ENCODE results near the gene DPP6.

The DPP6 gene

DNA sequence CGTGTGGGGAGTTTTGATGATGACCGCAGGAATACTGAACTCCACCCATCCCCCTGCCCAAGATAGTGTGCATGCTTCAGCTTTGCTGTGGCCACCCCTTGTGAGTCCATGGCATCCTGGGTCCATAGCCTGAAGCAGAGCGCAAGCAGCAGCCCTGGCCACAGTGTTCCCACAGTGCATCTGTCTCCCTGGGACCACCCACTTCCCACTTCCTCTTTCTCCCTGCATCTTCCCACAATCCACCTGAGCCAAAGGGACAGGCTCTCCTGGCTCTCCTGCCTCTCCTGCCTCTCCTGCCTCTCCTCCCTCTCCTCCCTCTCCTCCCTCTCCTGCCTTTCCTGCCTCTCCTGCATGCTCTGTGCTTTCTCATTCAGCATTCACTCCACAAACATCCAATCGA lies 800.0 kb downstream of the DPP6 start:
- no peak for DNase-seq

DNA sequence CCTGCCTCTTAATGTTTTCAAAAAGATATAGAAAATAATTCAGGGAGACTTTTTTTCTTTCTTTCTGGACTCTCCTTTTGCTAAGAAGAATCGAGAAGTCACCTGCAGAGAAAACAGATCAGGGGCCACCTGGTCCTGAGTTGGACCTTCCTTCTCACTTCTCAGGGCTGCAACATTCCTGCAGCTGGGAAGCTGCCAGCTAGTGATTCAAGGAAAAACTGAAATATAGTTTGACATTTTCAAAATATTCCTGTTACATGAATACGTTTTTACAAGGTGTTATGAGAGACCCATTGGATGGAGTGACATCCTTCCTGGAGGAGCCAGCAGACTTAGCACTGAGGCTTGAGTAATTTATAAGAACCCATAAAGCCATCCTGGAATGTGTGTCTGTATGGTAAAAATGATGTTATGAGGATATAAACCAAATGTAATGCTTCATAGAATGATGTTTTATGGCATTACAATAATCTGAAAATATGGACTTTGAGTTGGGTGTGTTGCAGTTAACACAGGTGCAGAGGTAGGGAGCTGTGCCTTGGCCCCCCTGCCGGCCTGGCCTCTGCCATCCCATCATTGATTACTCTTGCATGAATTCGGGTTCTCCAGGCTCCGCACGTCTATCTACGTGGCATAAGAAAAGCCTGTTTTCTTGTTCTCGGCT lies 801.0 kb downstream of the DPP6 start:
- no peak for DNase-seq

DNA sequence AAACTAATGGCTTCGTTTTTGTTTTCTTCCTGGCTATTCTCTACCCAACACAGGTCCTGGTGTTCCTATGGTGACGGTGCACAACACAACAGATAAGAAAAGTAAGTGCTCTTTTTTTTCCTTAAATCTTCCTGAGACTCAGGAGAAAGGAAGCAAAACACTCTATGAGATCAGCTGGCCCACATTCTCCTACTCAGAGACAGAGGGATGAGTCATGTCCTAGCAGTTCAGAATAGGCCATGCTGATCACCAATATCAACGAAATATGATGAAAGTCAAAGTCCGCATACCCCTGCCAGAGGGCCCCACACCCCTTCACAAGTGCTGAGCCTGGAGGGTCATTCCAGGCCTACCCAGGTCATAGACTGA lies 801.5 kb downstream of the DPP6 start:
- no peak for DNase-seq

DNA sequence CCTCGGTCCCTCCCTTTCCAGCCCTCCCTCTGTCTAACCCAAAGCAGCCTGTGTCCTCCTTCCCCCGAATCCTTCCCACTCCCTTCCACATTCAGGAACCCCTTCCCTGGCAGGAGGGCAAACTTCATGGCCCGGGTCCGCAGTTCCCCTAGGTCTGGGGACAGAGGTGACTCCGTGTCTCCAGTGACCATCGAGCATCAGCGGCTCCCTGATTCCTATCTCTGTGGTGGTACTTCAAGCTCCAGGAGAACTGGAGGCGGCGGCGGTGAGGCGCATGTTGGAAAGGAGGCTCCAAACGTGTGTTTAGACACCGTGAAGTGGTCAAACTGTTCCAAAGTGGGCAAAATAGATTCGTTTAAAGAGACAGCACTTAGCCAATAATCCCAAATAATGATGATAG lies 802.6 kb downstream of the DPP6 start:
- DNase-seq = no peak

DNA sequence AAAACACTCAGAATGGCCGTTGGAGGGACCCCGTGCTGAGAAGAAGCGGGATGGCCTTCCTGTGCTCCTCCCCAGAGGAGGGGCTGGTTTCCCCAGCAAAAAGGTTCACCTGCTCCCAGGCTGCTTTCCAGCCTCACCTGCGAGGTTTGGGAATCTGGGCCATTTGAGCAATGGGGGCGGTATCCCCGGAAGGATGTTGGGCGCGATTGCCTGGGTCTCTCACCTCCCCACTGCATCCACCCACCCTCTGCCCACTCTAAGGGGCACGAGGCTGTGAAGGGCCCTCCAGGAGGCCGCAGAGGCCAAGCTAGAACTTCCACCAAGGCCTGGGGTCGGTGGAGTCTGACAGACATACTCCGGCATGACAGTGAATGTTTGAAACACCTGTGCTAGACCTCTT lies 803.2 kb downstream of the DPP6 start:
- DNase-seq = no peak

DNA sequence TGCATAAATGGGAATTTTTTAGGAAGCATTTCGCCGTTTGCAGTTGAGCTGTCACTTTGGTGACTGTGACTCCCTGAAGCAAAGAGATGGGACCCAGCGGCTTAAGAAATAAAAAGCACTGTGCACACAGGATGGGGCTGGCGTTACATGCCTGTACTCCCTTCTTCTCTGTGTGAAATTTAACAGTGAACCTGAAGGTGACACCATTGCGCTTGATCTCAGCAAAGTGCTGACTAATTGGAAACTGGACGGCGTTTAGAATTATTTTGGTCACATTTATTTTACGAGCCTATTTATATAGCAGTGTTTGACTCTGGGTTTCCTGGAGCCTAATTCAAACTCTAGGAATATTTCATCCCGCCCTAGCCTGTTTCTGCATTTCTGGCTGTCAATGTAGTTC lies 804.5 kb downstream of the DPP6 start:
- DNase-seq = no peak

DNA sequence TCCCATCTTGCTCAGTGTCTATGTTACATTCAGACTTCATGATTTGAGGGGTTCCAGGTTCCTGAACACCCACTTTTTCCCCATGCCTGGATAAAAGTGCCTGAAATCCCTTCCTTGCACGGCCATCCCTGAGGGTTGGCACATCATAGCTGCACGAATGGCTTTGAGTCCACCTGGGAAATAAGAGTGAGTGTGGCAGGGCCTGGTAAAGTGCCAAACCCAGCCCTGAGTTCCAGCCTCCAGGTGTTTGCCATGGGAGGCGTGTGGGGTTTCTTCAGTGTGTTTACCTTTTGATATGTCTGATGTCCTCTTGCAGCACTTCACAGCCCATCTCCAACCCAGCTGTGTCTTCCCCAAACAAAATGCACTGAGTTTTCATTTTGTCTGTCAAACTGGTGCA lies 805.0 kb downstream of the DPP6 start:
- DNase-seq = no peak

DNA sequence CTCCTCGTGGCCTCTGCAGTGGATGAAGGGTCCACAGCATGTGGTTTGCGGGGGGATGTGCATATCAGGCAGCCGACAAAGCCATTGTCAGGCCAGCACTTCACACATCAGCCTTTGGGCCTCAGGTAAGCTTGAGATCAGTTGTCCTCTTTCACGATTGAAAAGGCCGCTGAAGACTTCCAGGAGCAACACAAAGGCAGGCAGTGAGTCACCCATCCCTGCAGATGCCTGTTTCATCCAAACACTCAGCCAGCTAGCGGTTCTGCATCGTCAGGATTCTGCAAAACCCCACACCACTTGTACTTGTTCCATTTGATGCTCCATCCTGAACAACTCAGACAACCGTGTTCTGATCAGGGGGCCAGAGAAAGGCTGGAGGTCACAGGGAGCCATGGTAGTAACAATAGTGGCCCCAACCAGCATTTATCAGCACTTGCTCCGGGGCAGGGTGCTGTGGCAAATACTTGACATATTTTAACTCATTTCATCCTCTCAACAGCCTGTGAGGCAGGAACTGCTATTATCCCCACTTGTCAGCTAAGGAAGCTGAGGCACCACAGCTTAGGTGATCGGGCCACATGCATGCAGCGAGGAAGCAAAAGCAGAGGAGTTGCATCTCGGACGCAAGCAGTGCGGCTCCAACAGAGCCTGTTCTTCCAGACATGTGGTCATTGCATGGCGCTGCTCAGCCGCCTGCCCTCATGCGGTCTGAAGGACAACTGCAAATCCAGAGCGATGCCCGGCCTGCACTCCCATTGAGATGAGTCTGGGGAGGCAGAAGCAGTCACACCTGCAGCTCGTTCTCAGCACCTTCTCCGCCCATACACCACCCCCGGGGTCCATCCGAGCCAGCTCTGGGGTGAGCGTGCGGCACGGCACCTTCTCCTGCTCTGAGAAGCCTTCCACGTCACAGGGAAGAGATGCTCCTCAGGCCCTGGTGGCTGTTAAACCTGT lies 805.8 kb downstream of the DPP6 start:
- no peak for DNase-seq

DNA sequence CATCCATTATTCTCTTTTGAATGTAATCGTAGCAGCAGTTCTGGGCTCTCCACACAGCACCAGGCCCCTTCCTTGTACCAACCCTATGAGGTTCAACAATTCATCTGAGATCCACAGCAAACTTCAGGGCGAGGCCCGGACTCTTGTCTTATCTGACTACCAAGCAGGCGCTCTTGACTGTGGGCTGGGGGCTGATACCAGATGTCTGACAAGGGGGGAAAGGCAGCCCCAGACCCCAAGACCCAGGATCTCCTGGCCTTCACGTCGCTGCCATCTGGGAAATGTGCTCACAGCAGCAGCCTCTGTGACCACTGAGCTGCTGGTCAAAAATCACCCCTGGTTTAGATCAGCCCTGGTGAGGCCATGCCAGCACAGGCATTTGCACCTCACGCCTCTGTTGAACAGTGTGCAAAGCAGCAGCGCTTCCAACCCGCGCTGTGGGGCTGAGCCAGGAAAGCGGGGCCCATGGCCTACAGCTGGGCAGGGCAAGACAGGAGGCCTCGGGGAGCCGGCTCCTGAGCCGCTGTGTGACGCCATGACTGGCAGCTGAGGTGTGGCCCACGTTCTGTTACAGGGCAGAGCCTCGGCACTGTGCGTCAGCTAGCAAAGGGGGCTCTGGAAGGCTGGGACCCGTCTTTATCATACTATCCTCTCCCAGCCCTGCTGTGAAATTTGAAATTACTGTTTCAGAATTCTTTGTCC lies 806.8 kb downstream of the DPP6 start:
- no peak for DNase-seq

DNA sequence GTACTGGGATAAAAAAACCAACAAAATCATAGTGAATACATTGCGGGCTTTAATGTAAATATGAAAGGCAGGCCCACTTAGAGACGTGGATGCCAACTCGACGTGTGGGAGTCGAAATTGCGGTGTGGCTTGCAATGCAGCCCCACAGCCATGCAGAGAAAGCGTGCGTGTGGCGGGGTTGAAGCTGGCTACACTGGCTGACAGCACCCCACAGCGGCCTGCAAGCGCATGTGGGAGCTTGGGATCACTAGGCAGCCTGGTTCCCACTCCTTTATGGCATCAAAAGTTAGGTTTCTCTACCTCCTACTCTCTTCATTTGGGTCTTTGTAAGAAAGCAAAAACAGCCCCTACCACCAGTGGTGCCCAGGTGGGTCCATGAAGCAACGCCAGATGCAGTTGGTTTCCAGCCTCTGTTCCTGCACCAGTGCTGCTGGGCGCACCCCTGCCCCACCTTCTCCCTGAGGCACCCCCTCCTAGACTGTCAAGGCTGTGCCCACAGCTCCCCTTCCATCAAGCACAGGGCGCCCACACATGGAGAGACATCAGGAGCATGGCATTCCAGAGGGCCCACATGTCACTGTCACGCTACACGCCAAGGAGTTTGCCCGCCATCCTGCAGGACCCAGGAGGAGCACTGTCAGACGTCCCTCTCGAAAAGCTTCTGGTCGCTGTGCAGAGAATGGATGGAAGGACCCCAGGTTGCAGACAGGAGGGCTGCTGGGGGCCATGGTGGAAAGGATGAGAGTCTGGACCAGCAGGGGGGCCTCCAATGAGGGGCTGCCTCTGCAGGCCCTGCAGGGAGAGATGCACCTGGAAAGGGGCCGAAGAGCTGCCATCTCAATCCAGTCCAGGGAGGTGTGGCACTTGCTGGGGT lies 807.8 kb downstream of the DPP6 start:
- no peak for DNase-seq

DNA sequence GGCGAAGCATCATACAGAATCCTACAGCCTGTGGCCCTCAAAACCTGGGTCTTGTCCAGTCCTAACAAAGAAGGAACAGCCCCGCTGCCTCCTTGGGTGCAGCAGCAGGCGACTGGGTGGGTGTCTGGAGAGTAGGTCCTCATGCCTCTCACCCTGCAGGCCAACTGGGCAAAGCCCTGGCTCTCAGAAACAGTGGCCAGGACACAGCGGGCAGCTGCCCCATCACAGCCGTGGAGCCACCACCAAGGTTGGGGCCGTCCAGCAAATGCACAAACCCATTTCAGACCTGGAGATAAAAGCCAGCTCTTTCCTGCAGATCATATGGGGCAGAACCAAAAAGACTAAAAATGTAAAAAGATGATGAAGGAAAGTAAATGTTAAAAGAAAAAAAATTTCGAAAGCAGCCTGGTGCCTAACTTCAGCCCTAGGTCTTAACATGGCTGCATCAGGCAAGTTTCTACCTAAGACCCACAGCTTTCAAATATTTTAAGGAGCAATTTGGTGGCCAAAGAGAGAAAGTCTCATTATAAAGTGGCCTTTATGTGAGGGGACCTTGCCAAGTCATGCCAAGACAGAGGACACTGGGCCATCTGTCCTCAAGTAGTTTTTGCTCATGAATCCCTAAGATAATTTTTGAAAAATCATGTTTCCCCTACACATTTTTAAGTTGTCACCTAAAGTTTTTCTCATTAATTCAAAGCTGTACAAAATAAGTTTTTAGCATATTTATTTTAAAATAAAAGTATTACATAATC lies 808.6 kb downstream of the DPP6 start:
- no peak for DNase-seq

DNA sequence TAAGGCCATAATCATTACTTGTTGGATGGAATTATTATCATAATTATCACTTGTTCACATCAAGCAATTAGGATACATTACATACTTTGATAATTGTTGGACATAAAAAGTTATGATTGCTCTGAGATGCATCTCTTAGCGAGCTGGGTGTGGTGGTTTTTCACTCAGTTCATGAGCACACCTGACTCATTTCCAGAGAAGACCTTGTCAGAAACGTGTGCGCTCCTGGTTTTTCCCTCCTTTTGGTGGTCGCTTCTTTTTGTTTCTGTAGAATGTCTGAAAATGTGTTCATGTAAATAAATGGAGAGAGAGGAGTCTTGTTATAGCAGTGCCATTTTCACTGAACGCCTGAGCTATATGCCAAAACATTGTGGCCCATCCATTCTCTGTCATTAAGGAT lies 809.4 kb downstream of the DPP6 start:
- no peak for DNase-seq

DNA sequence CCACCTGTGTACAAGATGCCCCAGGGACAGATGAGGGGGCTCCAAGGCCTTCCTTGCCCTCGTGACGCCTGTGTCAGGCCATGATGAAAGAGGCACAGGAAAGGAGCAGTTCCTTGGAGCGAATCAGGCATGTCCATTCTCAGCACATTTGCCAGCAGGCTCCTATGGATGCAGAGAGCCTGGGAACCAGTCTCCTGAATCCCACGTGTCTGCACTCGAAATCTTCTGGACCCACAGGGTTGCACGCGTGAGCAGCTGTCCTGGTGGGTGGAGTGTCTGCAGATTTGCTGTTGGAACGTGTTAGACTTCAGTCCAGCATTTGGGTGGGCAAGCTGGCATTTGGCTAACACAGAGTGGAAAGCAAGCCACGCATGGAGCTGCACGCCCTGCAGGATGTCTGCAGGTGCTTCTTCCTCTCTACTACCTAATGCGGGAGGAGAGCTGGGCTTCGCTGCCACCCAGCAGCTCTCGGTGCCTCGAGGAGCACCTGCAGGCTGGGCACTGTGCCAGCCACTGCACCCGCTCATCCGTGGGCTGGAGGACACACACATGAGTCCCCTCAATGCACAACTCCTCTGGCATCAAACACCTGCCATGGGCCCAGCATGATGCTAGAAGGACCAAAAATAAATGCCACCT lies 810.1 kb downstream of the DPP6 start:
- DNase-seq = no peak

DNA sequence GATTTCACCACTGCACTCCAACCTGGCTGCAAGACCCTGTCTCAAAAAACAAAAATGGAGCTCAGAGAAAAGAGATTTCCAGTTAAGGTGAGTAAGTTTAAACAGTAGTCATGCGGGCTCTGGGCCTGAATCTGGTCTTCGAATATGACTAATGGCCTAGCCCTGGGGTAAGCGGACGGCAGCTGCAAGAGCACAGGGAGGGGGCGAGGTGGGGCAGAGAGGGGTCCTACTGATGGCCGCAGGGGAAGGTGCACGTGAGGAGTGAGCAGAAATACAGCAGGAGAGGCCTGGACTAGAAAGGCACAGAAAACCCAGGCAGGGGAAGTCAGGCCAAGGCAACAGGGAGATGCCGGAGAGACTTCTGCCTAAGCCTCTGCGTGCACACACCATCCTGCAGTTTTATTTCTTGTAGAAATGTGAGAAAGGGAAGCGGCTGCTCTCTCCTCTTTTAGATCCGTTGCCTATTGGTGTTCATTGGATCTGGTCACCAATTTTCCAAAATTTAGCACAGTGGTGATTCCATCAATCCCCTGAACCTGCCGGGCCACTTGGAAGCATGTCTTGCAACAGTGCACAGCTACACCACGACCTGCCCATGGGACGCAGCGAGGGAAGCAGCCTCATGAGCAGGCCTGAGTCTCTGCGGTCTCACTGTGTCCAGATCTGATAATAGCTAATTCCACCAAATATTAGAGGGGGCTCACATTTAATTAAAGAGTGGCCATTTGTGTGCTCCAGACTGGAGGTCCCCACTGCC lies 811.7 kb downstream of the DPP6 start:
- no peak for DNase-seq

DNA sequence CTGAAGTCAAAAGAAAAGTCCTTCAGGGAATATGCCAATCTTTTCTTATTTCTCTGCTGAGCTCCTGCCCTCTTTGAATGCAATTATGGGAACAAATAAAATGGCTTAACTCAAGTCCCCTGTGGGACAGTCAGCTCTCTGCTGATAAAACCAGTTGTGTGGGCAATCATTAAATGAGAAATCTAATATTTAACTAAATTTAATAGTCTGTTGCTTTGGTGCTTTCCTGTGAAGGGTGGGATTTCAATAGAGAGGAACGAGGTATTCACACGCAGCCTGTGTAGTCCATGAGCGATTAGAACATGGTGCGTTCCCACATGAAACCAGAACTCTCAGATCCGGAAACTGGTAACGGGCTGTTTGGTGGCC lies 812.3 kb downstream of the DPP6 start:
- DNase-seq = no peak

DNA sequence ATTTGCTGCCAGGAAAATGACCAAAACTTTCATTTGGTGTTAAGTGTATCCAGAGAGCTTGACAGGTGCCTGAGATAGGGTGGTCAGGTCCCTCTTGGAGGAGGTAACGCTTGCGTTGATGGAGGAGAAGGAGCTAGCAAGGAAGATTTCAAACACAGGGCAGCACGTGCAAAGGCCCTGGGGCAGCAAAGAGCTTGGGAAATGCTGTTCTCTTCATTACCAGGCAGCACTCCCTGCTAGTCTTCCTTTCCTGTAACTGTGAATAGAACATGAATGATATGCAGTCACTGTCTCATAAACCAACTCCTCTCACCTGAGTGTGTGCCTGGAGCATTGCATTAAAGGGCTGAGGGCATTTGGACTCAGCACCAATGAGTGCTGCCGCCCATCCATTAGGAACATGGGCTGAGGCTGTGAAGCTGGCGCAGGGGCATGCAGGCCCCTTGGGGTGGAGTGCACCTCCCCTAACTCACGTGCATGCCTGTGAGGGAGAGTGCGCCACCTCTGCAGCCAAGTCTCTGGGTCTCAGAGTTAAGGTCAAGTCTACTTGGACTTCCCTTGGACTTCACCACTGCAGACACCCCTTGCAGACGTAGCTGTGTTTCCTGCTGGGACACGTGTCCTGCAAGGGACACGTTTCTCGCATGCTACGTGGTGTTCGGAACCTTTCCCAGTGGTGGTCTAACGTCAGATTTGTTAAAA lies 813.9 kb downstream of the DPP6 start:
- no peak for DNase-seq

DNA sequence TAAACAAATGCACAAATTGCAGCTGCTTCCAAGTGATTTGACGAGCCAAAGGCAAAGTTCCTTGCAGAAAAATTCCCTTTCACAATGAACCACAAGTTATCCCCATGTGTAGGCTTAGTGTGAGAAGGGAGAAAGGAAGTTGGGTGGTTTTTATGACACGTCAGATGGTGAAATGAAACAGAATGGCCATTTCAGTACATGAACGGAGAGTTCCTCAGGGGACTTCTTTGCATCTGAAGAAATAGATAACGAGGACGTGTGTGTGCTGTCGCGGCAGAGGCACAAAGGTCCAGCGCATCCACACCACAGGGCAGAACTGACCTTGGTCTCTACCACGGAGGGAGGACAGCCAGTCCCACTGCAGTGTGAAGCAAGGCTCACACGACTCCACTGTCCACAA lies 814.9 kb downstream of the DPP6 start:
- DNase-seq = no peak

DNA sequence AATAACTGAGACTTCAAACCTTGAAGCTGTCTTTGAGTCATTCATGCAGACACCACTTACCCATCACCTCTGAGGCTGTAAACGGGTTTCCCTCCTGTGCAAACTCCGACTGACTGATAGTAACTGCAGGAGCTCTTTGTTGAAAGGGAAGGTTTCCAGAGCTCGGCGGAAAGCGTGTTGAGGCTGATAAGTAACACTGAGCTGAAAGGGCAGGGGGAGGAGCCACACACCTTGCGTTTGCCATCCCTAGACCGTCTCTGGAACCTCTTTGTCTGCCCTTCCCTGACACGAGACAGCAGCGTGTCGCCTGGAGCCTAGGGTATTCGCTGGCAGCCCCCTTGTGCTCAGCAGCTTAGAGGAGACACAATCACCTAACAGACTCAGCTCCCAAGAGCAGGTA lies 816.7 kb downstream of the DPP6 start:
- no peak for DNase-seq

DNA sequence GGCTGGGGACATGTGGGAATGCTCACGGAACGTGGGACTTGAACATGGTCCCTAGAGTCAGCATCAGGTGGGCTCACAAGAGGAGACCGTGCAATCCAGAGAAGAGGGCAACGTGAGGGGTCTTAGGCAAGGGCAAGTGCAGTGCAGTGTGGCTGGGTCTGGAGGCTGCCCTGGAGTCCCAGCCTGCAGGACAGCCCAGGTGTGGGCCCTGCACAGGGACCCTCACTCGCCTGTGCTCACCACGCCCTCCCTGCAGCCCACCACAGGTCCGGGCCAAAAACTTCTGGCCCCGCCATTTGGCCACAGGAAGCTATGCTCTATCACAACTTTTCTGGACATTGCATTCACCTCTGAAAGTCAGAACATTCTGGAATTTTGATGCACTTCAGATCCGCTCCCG lies 817.2 kb downstream of the DPP6 start:
- DNase-seq = no peak

DNA sequence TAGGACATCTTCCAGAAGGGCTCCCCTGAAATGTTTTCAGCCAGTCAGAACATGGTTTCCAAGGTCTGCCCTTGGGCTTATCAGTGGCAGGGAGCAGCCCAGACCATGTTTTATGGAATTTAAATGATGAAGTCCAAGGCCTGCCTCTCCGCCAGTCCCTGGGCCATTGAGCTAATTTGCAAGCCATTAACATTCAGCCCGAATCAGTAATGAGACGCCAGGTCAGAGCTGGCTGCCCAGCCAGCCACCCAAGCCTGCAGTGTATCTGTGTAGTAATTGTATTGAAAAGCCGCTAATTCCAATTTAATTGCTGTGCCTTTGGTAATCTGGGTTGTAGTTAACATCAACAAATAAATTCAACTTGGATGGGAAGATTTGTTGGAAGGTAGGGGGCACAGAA lies 819.3 kb downstream of the DPP6 start:
- no peak for DNase-seq
